ENCODE measurements around the gene ARFIP2.

GRCh38 chr11:6456361-6457073 lies 24.6 kb downstream of the ARFIP2 start:
- no peak for TF ChIP-seq EP300 (IDR thresholded peaks at IDR 0.05)
- no peak for TF ChIP-seq POLR2AphosphoS5 (IDR thresholded peaks at IDR 0.05)
